ENCODE measurements around the gene ZKSCAN3. TPM values are rescaled to one million over a fixed set of nuclear protein-coding genes. Genes with fewer than 3 reads are reported as not detected.

The ZKSCAN3 gene
- total RNA-seq = 2.1 and 3.2 TPM in 2 replicates

DNA sequence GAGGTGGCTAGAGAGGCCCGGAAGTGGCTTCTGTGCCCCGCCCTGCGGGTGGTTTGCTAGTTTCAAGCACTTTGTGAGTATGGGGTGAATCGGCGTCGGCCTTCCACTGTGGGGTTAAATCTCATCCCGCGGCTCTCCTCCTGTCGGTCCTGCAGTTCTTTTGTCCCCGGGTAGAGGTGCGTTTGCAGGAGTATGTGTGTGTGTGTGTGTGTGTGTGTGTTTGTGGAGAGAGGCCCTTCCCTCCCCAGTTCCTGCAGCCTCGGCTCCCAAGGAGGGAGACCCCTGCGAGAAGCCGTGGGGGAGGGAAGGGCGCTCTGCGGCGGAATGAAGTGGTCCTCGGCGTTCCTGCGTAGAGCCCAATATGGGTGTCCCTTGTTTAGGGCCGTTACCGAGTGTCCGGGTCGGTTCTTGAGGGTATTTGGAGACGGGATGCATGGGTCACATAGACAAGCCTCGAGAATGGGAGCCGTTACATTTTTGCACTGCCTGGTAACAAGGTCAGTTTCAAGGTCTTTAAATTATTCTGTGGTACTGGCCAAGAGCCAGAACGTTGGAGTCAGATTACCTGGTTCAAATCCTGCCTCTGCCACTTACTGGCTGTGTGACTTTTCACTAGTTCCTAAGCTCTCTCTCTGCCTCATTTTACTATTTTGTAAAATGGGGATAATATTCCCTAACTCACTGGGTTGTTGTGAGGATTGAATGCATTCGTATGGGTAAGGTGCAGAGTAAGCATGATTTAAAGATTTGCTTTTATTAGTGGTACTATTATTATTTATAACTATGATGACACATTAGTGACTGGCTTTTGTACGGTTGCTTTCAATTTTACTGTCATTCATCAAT, at the start of gene ZKSCAN3:
Gene ZKSCAN3 (plus strand): TSS at position 56 of the 846 bp plus-strand sequence. CDS start 9,640 bp downstream, outside the sequence.

DNA sequence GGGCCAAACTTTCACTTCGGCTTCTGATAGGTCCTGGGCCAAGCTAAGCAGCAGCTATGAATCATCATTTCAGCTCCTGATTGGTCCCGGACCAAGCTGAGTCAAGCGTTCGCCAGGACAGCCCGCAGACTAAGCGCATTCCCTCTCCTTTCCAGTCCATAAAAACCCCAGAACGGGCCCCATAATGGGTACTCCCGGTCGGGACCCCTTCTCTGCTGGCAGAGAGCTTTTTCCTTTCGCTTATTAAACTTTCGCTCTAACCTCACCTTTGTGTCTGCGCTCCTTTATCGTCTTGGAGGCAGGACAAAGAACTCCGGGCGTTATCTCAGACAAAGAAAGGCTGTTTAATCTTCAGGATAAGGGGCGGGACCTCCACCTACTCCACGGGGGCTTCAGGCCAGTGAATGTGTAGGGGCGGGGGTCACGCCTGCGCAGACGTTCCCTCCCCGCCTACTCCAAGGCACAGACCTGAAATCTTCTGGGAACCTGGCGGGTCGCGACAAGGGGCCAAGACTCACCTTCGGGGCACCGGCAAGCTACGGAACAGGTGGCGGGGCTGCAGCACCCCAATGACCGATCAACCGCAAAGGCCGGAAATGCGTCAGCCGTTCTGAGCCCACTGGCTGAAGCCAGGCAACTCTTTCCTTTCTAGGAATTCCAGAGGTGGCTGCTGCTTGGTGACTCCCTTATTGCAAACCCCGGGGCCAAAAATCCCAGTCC, 14.0 kb upstream of the ZKSCAN3 start, which contains the start of gene ZSCAN31:
Gene ZSCAN31 (minus strand): TSS at position 585 of the 720 bp plus-strand sequence. CDS start 6,465 bp downstream, outside the sequence.

GRCh38 chr6:28399350-28400121, 49.8 kb downstream of the ZKSCAN3 start, which contains the start of gene ZSCAN12:
TSS of gene ZSCAN12 (minus strand) at chr6:28399747. CDS start at chr6:28398405, 1,342 bp downstream.

Other genes starting within 250 kb of the ZKSCAN3 start
- 2.4 and 3.5 TPM in 2 replicates for gene ZSCAN16, start 225.3 kb upstream of the ZKSCAN3 start, total RNA-seq
- 4.6 and 12.3 TPM in 2 replicates for gene ZKSCAN8, start 208.1 kb upstream of the ZKSCAN3 start, total RNA-seq
- gene ZSCAN9, start 124.7 kb upstream of the ZKSCAN3 start, total RNA-seq = 8.1 and 11.8 TPM in 2 replicates
- 1.6 and 5.2 TPM in 2 replicates for gene ZKSCAN4, start 97.7 kb upstream of the ZKSCAN3 start, total RNA-seq
- gene NKAPL, start 90.7 kb upstream of the ZKSCAN3 start, total RNA-seq = 0.16 and 0.63 TPM in 2 replicates
- gene ZSCAN26, start 82.8 kb upstream of the ZKSCAN3 start, total RNA-seq = 9.8 and 10.8 TPM in 2 replicates
- 2.5 and 4.9 TPM in 2 replicates for gene PGBD1, start 68.4 kb upstream of the ZKSCAN3 start, total RNA-seq
- 2.1 and 2.9 TPM in 2 replicates for gene ZSCAN31, start 13.8 kb upstream of the ZKSCAN3 start, total RNA-seq
- gene ZSCAN12, start 49.8 kb downstream of the ZKSCAN3 start, total RNA-seq = 3.3 and 3.5 TPM in 2 replicates
- 0.65 and 7.4 TPM in 2 replicates for gene ZSCAN23, start 93.5 kb downstream of the ZKSCAN3 start, total RNA-seq
- not detected in 2 replicates for gene GPX6, start 165.8 kb downstream of the ZKSCAN3 start, total RNA-seq
- gene GPX5, start 175.9 kb downstream of the ZKSCAN3 start, total RNA-seq = not detected in 2 replicates